Ovary (tissue), 9 donors: Measurements from ENCODE around the gene PDYN. TPM values are rescaled to one million over a fixed set of nuclear protein-coding genes. Genes with fewer than 3 reads are reported as not detected.
A peak's percentile ranks its signal among the peaks of the same experiment; 100 is the strongest.

Experiments used
- DNase-seq, 5 donors: peaks; one replicate each; pipeline ENCODE4 v3.0.0-alpha.2; 2019 to 2020
- H3K27ac ChIP-seq, 2 donors: fragments of 200-600 bp; one replicate each; pipeline versions ENCODE4 v1.5.1 to v1.8.0; 2019 to 2022
- H3K27me3 ChIP-seq: fragments of 200-600 bp; one replicate; pipeline ENCODE4 v1.8.0; 2022
- H3K36me3 ChIP-seq: fragments of 200-600 bp; sonication (generic); one replicate; pipeline ENCODE4 v1.5.1; 2019
- H3K4me1 ChIP-seq: one replicate; pipeline ENCODE4 v1.8.1; 2013; ENCODE audit warnings: mild to moderate bottlenecking, moderate library complexity; ENCODE audit not compliant: insufficient read depth
- H3K4me3 ChIP-seq: fragments of 200-600 bp; sonication (generic); one replicate; pipeline ENCODE4 v1.5.1; 2017
- H3K9me3 ChIP-seq, 2 donors: fragments of 200-600 bp in 1 of 2; sonication (generic) in 1 of 2; one replicate each; pipeline versions ENCODE4 v1.5.1 to v1.8.1; 2013 to 2019; ENCODE audit warnings: mild to moderate bottlenecking in 1 of 2, moderate library complexity in 1 of 2
- EP300 ChIP-seq: sonication (generic); formaldehyde crosslinking; IDR thresholded peaks from one replicate; pipeline ENCODE4 v1.6.1; 2017; ENCODE audit warnings: antibody characterized with exemption
- POLR2A ChIP-seq: fragments of 450-650 bp; IDR thresholded peaks from one replicate; pipeline ENCODE4 v1.6.1; 2017; ENCODE audit warnings: antibody characterized with exemption, mild to moderate bottlenecking, moderate library complexity
- WGBS, 3 donors: extraction: QIAGEN DNeasy Blood & Tissue Kit in 1 of 3; methylation state at CpG; one replicate each; pipeline versions ENCODE4 v1.1.5 to v1.1.7; 2013 to 2017; 5-methylcytosine and 5-hydroxymethylcytosine counted together
- intact Hi-C, 4 donors: fragments of 100-400 bp; cut with DNase I; formaldehyde crosslinking; loops; one replicate each; pipeline versions ENCODE4 v1.11.0 to v1.15.1; 2022 to 2023
- polyA plus RNA-seq, 2 donors: library from polyadenylated mRNA; stranded (reverse); fragments of 200-250 nt in 1 of 2; fragments of 350-450 nt in 1 of 2; fragmentation: Illumina TruSeq in 1 of 2; extraction: RNeasy Lipid Tissue Mini Kit (QIAGEN cat#74804) in 1 of 2; gene quantifications; one replicate each; pipeline ENCODE4 v1.2.3, GENCODE V29; 2013 to 2014
- total RNA-seq, 7 donors: library from RNA; depleted of rRNA in 2 of 7; stranded (reverse); fragments of >200 nt in 2 of 7; fragmentation: NEBNext Ultra II Directional in 3 of 7; extraction: Animal tissue kit (Norgen Biotek cat#: 25700) in 3 of 7; gene quantifications; one replicate each; pipeline versions ENCODE4 v1.1.0 to v1.2.4, GENCODE V29; 2016 to 2023
- TF ChIP-seq, protein P1 (sequence below), 3 donors: fragments of 450-650 bp in 2 of 3; fragments of 200-600 bp in 1 of 3; IDR thresholded peaks; one replicate each; pipeline versions ENCODE4 v1.5.1 to v1.8.0; 2016 to 2022; ENCODE audit warnings: antibody characterized with exemption in 3 of 3, mild to moderate bottlenecking in 1 of 3
- donor health status: DM: no; HTN: no; CAD: no; lungs with moderate emphysema.
- donor health status: DM: no; HTN: no; CAD: no.
- donor health status: Bipolar disorder and iron deficiency.
- donor health status: DM: yes; HTN: yes; CAD: no.
- donor health status: DM: no; HTN: no; CAD: no.
- donor health status: DM: yes; HTN: yes; CAD: no.

PDYN gene
- total and polyA plus RNA-seq, 9 donors, result not detected

DNA sequence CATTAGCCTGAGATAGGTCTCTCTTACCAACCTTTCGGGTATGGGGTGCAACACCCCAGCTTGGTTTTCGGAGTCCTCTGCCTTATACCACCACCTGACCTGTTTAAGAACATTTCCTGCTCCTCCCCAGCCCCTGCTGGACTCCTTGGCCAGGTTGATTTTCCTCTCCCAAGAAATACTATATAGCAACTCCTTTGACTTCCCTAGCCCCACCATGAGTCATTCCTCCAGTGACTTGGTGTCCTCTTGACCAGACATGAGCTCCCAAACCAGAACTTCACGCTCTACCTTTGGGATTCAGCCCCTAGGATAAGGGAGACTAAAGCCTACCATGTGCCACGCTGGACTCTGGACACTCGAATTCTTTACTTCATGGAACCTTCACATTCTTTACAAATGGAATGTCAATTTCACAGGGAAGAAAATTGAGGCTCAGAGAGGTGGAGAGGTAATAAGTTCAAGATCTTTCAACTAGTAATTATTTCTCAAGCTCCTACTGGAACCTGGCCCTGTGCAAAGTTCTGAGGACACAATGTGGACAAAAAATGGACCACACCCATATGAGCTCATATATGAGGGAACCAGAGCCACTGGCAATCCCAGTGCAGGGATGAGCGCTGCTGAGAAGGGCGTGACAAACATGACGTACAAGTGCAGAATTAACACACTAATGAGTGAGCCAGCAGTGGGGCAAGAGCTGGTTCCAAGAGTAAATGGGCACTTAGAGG is 50.4 kb downstream of the PDYN start:
- no peak overlapping the region for H3K4me3 ChIP-seq
- WGBS, 3 donors, result 88 to 91% (median 90%) methylated on average over 8 of the region's 8 CpGs
- intact Hi-C loops, result no loop called here
- H3K27me3 ChIP-seq, result no peaks in the 10 kb centered on the region
- DNase-seq, result peak in 1 of 5 donors; percentile 37
- no peaks in the 10 kb centered on the region for H3K36me3 ChIP-seq
- peaks cover 7% of the 10 kb centered on the region for H3K4me1 ChIP-seq
- no peak overlapping the region for H3K27ac ChIP-seq
- H3K9me3 ChIP-seq, result no peaks in the 10 kb centered on the region
- no peak for TF ChIP-seq EP300

DNA sequence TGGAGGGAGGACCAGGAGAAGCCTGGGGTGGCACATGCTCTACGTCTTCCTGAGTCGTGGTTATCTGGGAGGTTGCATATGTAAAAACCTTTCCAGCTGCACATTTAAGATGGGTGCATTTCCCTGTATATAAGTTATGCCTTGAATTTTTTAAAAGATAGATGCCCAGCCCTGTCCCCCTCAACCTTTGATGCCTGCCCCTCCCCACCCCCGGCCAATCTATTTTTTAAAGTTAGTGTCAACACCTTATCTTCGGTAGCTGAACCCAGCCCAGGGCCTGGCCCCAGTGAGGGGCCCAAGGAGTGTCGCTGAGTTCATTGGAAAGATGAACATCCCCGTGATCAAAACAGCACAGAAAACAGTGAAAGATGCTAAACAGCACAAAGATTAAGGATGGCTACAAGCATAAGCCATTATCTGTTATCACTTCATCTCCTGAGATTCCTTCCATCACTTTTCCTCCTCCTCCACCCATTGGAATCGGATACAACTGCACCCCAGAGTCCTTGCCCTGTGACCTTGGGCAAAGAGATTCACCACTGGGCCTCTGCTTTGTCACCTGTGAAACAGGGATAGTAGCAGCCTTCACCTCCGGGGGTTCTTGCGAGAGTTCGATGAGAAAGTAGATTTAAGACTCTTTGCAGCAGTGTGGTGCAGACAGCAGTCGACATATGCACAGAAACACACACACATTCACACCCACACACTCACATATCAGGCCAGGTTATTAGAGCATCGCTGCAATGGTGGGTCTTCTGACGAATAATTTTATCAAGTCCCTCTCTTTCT is 51.2 kb downstream of the PDYN start:
- Histone ChIP-seq H3K9me3 (no peaks in the 10 kb centered on the region), H3K27me3 (no peaks in the 10 kb centered on the region), H3K27ac (no peak overlapping the region), H3K36me3 (no peaks in the 10 kb centered on the region), H3K4me1 (peaks cover 7% of the 10 kb centered on the region), H3K4me3 (no peak overlapping the region)
- no peak for TF ChIP-seq EP300
- TF ChIP-seq, protein P1, sequence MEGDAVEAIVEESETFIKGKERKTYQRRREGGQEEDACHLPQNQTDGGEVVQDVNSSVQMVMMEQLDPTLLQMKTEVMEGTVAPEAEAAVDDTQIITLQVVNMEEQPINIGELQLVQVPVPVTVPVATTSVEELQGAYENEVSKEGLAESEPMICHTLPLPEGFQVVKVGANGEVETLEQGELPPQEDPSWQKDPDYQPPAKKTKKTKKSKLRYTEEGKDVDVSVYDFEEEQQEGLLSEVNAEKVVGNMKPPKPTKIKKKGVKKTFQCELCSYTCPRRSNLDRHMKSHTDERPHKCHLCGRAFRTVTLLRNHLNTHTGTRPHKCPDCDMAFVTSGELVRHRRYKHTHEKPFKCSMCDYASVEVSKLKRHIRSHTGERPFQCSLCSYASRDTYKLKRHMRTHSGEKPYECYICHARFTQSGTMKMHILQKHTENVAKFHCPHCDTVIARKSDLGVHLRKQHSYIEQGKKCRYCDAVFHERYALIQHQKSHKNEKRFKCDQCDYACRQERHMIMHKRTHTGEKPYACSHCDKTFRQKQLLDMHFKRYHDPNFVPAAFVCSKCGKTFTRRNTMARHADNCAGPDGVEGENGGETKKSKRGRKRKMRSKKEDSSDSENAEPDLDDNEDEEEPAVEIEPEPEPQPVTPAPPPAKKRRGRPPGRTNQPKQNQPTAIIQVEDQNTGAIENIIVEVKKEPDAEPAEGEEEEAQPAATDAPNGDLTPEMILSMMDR (IDR thresholded peaks at IDR 0.05), result no peak
- no peak for TF ChIP-seq POLR2A
- 42 to 56% (median 43%) methylated on average over 13 of the region's 13 CpGs for WGBS, 3 donors
- no peak for DNase-seq
- intact Hi-C loops, result no loop called here

DNA sequence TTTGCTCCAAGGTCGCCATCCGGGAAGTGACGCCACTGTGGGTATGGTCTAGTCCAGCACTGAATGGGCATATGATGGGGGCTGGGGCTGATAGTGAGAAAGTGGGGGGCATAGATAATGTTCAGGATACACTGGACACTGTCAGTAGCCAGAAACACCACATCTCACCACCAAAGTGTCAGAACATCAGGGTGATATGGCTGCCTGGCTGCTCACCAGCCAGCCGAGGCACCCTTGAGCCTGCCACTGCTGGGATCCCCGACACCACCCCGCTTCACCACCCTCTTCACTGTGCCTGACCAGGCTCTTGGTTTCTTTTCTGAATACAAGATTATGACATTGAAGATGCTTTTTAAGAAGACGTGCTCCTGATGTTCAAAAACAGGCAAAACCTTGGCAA is 51.8 kb downstream of the PDYN start:
- Histone ChIP-seq H3K4me3 (no peak overlapping the region), H3K9me3 (no peaks in the 10 kb centered on the region), H3K36me3 (no peaks in the 10 kb centered on the region), H3K4me1 (peaks cover 5% of the 10 kb centered on the region), H3K27ac (no peak overlapping the region), H3K27me3 (no peaks in the 10 kb centered on the region)
- no peak for DNase-seq
- intact Hi-C loops, result no loop called here
- WGBS, 3 donors, result 60 to 77% (median 72%) methylated on average over 7 of the region's 7 CpGs
- TF ChIP-seq EP300 (no peak), POLR2A (no peak)
- TF ChIP-seq, protein P1 (IDR thresholded peaks at IDR 0.05), result no peak

DNA sequence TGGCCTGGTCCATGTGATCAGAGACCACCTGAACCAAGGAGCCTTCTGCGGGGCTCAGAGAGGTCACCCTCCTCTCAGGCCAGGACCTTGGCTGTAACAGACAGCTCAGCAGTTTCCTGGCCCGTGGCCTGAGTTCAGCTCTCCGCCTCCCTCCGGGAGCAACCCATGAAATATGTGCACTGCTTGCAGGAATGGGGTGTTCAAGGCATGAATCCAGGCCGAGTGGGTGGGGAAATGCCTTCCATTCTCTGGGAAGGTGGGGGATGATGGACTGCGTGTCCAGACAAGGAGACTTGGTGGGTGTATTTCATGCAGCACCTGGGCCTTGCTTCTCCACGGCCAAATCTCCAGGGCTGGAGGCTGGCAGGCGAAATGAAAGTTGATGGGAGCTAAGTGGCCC is 52.6 kb downstream of the PDYN start:
- TF ChIP-seq, protein P1 (IDR thresholded peaks at IDR 0.05), result no peak
- H3K4me1 ChIP-seq, result peaks cover 3% of the 10 kb centered on the region
- 19 to 20% (median 19%) methylated on average over 8 of the region's 8 CpGs for WGBS, 3 donors
- no peak for DNase-seq
- H3K27ac ChIP-seq, result no peak overlapping the region
- intact Hi-C loops, result no loop called here
- H3K9me3 ChIP-seq, result no peaks in the 10 kb centered on the region
- H3K4me3 ChIP-seq, result no peak overlapping the region
- no peaks in the 10 kb centered on the region for H3K36me3 ChIP-seq
- H3K27me3 ChIP-seq, result no peaks in the 10 kb centered on the region

DNA sequence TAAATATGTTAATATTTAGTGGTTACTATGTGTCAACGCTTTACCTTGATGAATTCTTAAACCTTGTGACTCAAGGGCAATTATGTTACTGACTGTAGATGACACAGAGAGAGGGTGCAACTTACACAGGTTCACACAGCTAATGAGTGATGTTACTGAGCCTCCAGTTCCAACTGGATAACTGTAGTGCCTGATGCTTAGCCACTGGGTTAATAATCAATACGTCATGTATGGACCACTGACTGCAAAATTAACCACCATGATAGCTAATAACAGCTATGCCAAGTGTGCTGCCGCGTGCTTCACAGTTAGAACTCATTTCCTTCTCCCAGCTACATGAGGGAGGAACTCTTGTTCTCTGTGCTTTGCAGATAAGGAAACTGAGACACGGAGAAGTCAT is 53.3 kb downstream of the PDYN start:
- DNase-seq, result no peak
- 54 to 76% (median 75%) methylated on average over 5 of the region's 5 CpGs for WGBS, 3 donors
- intact Hi-C loops, result no loop called here
- Histone ChIP-seq H3K9me3 (no peaks in the 10 kb centered on the region), H3K27me3 (no peaks in the 10 kb centered on the region), H3K36me3 (no peaks in the 10 kb centered on the region), H3K4me3 (no peak overlapping the region), H3K4me1 (peaks cover 3% of the 10 kb centered on the region), H3K27ac (no peak overlapping the region)
- TF ChIP-seq, protein P1 (IDR thresholded peaks at IDR 0.05), result no peak
- no peak for TF ChIP-seq EP300
- no peak for TF ChIP-seq POLR2A
